Stomach smooth muscle (tissue), 2 donors: ENCODE measurements around the gene DHRSX.
A peak's percentile ranks its signal among the peaks of the same experiment; 100 is the strongest.

Experiments
- H3K27ac ChIP-seq: one replicate; pipeline ENCODE4 v1.7.0; 2013; ENCODE audit warnings: mild to moderate bottlenecking, low read length, inconsistent platforms
- H3K27me3 ChIP-seq, 2 donors: one replicate each; pipeline ENCODE4 v1.7.0; 2013; ENCODE audit warnings: low read length in 2 of 2; ENCODE audit not compliant: insufficient read depth in 2 of 2, control insufficient read depth in 1 of 2
- H3K36me3 ChIP-seq, 2 donors: one replicate each; pipeline ENCODE4 v1.7.0; 2013; ENCODE audit warnings: low read length in 2 of 2; ENCODE audit not compliant: control insufficient read depth in 2 of 2, insufficient read depth in 2 of 2
- H3K4me1 ChIP-seq: one replicate; pipeline ENCODE4 v1.7.0; 2013; ENCODE audit warnings: low read length; ENCODE audit not compliant: control insufficient read depth, insufficient read depth
- H3K4me3 ChIP-seq, 2 donors: one replicate each; pipeline ENCODE4 v1.7.0; 2013; ENCODE audit warnings: low read length in 2 of 2
- H3K9ac ChIP-seq, 2 donors: one replicate each; pipeline ENCODE4 v1.7.0; 2013; ENCODE audit warnings: low read length in 2 of 2, mild to moderate bottlenecking in 1 of 2
- H3K9me3 ChIP-seq, 2 donors: one replicate each; pipeline ENCODE4 v1.7.0; 2013; ENCODE audit warnings: low read length in 2 of 2; ENCODE audit not compliant: control insufficient read depth in 2 of 2
- donor health status: healthy.
- donor health status: Pancreatic carcinoma.

DHRSX gene, protein sequence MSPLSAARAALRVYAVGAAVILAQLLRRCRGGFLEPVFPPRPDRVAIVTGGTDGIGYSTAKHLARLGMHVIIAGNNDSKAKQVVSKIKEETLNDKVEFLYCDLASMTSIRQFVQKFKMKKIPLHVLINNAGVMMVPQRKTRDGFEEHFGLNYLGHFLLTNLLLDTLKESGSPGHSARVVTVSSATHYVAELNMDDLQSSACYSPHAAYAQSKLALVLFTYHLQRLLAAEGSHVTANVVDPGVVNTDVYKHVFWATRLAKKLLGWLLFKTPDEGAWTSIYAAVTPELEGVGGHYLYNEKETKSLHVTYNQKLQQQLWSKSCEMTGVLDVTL

DNA sequence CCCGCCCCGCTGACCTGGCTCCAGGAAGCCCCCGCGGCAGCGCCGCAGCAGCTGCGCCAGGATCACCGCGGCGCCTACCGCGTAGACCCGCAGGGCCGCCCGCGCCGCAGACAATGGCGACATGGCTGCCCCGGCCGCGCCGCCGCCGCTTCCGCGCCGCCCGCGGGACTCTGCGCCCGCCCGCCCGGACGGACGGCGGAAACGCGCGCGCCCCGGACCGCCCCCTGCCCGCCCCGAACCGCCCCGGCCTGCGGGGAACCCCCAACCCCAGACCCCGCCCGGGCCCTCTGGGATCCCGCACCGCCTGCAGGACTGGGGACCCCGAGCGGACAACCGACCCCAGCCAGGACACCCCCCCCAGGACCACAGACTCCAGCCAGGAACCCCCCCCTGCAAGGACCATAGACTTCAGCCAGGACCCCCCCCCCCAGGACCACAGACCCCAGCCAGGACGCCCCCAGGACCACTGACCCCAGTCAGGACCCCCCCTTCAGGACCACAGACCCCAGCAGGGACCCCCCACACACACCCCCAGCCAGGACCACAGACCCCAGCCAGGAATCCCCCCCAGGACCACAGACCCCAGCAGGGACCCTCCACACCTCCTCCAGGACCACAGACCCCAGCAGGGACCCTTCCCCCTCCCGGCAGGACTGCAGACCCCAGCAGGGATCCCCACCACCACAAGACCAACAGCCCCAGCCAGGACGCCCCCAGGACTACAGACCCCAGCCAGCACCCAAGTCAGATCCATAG is at the start of gene DHRSX, which contains the start of gene ZBED1:
TSS of gene DHRSX (minus strand) at position 174 of the 756 bp plus-strand sequence. CDS start at position 123, 51 bp downstream.
TSS of gene ZBED1 (minus strand) at position 174 of the 756 bp plus-strand sequence. CDS start 10,257 bp downstream, outside the sequence.
- Histone ChIP-seq H3K4me3 (peak within 1 kb of the TSS; percentile 63 to 81), H3K9me3 (no peaks in the 10 kb centered on the region), H3K27ac (peak within 1 kb of the TSS; percentile 55), H3K9ac (peak within 1 kb of the TSS; percentile 80 to 89), H3K36me3 (no peaks in the 10 kb centered on the region), H3K27me3 (no peaks in the 10 kb centered on the region), H3K4me1 (peaks cover 24% of the 10 kb centered on the region)

DNA sequence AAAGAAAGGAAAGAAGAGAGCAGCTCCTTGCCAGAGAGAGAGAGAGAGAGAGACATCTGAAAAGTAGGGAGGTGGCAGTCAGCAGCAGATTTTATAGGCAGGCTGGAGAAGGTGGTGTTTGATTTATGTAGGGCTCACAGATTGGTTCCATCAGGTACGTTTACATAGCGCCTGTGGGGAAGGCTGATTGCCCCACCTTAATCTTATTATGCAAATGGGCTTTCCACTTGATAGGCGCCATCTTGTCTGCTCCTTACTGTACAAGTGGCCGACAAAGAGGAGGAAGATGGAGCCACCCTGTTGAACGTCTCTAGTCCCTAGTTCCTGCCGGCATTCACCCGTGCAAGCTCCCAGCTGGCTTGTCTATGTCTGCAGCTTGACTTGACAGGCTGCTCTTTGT is 49.1 kb upstream of the DHRSX start:
- Histone ChIP-seq H3K9ac (no peak overlapping the region), H3K4me3 (no peak overlapping the region)

DNA sequence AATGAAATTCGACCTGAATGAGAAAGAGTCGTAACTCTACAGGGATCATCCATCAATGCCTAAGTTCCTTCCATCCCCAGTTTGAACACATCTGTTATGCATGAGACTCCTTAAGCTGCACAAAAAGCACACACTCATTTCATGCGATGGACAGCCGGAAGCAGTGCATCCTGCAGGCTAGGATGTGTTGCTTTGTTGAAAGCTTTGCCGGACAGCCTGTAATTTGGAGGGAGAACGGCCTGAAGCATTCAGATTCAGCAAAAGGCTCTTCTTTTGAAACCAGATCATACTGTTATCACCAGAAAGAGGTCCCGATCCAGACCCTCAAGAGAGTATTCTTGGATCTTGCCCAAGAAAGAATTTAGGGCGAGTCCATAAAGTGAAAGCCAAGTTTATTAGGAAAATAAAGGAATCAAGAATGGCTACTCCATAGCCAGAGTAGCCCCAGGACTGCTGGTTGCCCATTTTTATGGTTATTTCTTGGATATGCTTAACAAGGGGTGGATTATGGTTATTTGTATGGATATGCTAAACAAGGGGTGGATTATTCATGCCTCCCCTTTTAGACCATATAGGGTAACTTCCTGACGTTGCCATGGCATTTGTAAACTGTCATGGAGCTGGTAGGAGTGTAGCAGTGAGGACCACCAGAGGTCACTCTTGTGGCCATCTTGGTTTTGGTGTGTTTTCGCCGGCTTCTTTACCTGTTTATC is 48.1 kb upstream of the DHRSX start:
- Histone ChIP-seq H3K36me3 (no peaks in the 10 kb centered on the region), H3K27me3 (peaks cover 4 to 10% of the 10 kb centered on the region in 2 donors), H3K9ac (no peak overlapping the region)

More for the DNA sequence above, 49.1 kb upstream of the DHRSX start:
- Histone ChIP-seq H3K4me1 (no peaks in the 10 kb centered on the region), H3K27ac (no peak overlapping the region), H3K9me3 (no peaks in the 10 kb centered on the region), H3K27me3 (peaks cover 4 to 10% of the 10 kb centered on the region in 2 donors), H3K36me3 (no peaks in the 10 kb centered on the region)

DNA sequence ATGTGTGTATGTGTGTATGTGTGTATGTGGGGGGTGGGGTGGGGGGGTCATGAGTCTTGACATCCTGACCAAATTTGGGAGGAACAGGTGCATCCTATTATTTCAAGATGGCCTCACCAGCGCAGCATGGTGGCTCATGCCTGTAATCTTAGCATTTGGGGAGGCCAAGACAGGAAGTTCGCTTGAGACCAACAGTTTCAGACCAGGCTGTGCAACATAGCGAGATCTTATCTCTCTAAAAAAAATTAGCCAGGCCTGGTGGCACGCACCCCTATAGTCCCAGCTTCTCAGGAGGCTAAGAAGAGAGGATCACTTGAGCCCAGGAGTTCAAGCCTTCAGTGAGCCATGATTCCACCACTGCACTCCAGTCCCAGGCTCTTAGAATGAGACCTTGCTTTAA is 47.0 kb upstream of the DHRSX start:
- H3K27me3 ChIP-seq, result peaks cover 4 to 10% of the 10 kb centered on the region in 2 donors
- H3K27ac ChIP-seq, result no peak overlapping the region
- H3K4me1 ChIP-seq, result no peaks in the 10 kb centered on the region
- no peak overlapping the region for H3K9ac ChIP-seq
- H3K4me3 ChIP-seq, result no peak overlapping the region
- H3K9me3 ChIP-seq, result no peaks in the 10 kb centered on the region
- H3K36me3 ChIP-seq, result no peaks in the 10 kb centered on the region

More for the DNA sequence above, 48.1 kb upstream of the DHRSX start:
- no peak overlapping the region for H3K27ac ChIP-seq
- no peaks in the 10 kb centered on the region for H3K9me3 ChIP-seq
- no peaks in the 10 kb centered on the region for H3K4me1 ChIP-seq
- no peak overlapping the region for H3K4me3 ChIP-seq

DNA sequence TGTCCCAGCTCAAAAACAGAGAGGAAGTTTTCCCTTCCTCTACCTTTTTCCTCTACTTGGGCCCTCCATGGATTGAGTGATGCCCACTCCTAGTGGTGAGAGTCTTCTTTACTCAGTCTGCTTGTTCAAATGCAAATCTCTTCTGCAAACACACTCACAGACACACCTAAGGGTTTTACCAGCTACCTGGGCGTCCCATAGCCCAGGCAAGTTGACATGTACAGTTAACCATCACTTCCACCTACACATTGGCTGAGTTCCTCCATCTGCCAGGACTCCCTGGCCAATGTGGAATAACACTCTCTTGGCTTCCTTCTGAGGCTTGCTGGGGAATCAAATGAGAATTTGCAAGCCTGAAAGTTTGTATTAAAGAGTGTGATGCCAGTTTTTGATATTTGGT is 45.7 kb upstream of the DHRSX start:
- Histone ChIP-seq H3K4me1 (no peaks in the 10 kb centered on the region), H3K27ac (no peak overlapping the region), H3K27me3 (peaks cover 4 to 10% of the 10 kb centered on the region in 2 donors), H3K9me3 (no peaks in the 10 kb centered on the region), H3K9ac (no peak overlapping the region), H3K4me3 (no peak overlapping the region), H3K36me3 (no peaks in the 10 kb centered on the region)

DNA sequence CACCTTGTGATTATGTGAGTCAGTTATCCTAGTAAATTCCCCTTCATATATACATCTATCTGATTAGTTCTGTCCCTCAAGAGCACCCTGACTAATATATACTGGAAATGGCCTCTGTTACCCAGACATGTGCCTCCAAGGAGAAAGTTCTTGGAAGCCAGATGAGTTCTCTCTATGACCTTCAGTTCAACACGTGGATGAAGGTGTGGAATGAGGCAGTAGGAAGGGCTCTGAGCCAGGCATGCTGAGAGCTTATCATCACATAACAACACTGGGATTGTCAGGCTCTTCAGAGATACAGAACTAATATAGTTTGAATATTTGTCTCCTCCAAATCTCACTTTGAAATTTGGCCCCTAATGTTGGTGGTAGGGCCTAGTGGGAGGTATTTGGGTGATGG is 44.4 kb upstream of the DHRSX start:
- no peak overlapping the region for H3K4me3 ChIP-seq
- no peaks in the 10 kb centered on the region for H3K36me3 ChIP-seq
- H3K4me1 ChIP-seq, result no peaks in the 10 kb centered on the region
- H3K27ac ChIP-seq, result no peak overlapping the region
- peaks cover 4 to 6% of the 10 kb centered on the region in 2 donors for H3K27me3 ChIP-seq
- H3K9me3 ChIP-seq, result no peaks in the 10 kb centered on the region
- no peak overlapping the region for H3K9ac ChIP-seq

DNA sequence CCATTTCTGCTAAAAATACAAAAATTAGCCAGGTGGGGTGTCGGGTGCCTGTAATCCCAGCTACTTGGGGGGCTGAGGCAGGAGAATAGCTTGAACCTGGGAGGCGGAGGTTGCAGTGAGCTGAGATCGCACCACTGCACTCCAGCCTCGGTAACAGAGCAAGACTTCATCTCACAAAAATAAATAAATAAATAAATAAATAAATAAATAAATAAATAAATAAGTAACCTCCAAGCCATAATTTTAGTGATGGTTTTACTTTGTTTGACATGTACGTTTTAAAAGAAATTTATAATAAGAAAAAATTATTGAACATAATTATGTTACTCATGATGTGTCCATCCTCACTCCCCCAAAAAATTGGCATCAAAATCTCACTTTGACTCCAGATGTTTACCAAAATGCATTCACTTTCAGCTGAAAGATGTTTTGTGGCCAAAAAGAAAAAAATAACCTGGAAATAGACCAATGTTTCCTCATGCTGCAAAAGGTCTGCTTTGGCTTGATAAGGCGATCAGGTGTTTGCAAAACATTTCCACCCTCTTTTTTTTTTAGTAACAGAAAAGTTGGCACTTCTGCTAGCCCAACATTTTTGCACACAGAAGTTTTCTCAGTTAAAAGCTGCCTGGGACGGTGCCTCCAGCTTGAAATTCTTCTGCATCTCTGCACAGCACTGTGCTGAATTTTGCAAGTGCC is 42.2 kb upstream of the DHRSX start:
- H3K4me3 ChIP-seq, result no peak overlapping the region
- H3K36me3 ChIP-seq, result no peaks in the 10 kb centered on the region
- no peaks in the 10 kb centered on the region for H3K27me3 ChIP-seq
- no peaks in the 10 kb centered on the region for H3K4me1 ChIP-seq
- no peak overlapping the region for H3K9ac ChIP-seq
- H3K27ac ChIP-seq, result no peak overlapping the region
- H3K9me3 ChIP-seq, result no peaks in the 10 kb centered on the region

DNA sequence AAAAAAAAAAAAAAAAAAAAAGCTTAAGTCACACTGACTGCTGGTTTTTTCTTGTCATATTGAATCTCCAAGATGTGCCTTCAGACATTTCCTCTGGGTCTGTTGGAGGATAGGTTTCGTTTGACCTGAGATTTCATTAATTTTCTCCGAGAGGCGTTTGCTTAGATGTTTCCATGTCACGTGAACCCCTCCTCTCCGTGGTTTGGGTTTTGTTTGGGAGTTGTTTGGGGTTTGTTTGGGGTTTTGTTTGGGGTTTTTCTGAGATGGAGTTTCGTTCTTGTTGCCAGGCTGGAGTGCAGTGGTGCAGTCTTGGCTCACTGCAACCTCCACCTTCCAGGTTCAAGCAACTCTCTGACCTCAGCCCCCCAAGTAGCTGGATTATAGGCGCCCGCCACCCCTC is 40.8 kb upstream of the DHRSX start:
- no peaks in the 10 kb centered on the region for H3K27me3 ChIP-seq
- no peaks in the 10 kb centered on the region for H3K9me3 ChIP-seq
- no peak overlapping the region for H3K4me3 ChIP-seq
- no peaks in the 10 kb centered on the region for H3K36me3 ChIP-seq
- H3K9ac ChIP-seq, result no peak overlapping the region
- no peaks in the 10 kb centered on the region for H3K4me1 ChIP-seq
- H3K27ac ChIP-seq, result no peak overlapping the region

DNA sequence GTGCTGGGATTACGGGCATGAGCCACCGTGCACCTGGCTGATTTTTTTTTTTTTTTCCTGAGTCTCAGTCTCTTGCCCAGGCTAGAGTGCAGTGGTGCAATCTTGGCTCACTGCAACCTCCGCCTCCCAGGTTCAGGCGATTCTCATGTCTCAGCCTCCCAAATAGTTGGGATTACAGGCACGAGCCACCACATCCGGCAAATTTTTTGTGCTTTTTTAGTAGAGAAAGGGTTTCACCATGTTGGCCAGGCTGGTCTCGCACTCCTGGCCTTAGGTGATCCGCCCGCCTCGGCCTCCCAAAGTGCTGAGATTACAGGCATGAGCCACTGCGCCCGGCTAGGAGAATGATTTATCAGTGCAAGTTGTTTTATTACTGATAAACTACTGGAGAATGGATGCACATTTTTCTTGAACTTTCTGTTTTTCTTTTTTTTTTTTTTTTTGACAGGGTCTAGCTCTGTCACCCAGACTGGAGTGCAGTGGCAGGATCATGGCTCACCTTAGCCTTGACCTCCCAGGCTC is 39.7 kb upstream of the DHRSX start:
- Histone ChIP-seq H3K9me3 (no peaks in the 10 kb centered on the region), H3K4me3 (no peak overlapping the region), H3K9ac (no peak overlapping the region), H3K27ac (no peak overlapping the region), H3K27me3 (no peaks in the 10 kb centered on the region), H3K4me1 (no peaks in the 10 kb centered on the region), H3K36me3 (no peaks in the 10 kb centered on the region)

DNA sequence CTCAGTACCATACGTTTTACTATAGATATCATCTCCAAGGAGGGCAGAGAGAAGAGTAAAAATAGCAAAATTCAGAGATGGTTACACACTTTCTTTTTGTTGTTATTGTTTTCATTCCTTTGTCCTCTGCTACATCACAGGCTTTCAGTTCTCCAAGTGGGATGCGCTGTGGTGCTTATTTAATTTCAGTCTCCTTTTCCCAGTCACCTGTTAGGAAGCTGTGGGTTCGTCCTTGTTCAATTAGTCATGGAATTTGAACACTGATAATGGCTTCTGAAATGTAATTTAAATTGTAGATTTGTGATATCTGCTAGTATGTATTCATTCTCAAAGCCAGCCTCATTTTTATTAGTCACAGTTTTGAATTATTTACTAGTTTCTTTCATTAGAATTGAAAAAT is 38.8 kb upstream of the DHRSX start:
- Histone ChIP-seq H3K27me3 (no peaks in the 10 kb centered on the region), H3K27ac (no peak overlapping the region), H3K9me3 (no peaks in the 10 kb centered on the region), H3K4me3 (no peak overlapping the region), H3K36me3 (no peaks in the 10 kb centered on the region), H3K4me1 (no peaks in the 10 kb centered on the region), H3K9ac (no peak overlapping the region)
